ENCODE data around the gene TFPI2.

Gene TFPI2

DNA sequence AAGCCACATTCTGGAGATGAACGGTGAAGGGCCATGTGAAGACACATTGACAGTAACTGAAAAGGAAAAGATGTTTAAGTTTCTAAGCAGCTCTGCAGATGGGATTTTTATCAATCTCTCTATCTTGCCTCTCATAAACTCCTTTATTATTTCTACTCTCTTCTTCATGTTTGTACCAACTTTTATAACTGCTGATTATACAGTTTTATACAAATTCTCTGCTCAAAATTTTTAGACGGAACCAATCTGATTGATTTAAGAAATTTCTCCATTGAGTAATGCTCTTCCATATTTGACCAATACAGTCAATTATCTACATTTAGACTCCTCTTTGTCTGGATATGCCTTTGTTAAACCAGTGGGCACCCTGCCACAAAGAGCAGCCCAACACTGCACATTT lies 31.7 kb downstream of the TFPI2 start:
- DNase-seq = no peak

DNA sequence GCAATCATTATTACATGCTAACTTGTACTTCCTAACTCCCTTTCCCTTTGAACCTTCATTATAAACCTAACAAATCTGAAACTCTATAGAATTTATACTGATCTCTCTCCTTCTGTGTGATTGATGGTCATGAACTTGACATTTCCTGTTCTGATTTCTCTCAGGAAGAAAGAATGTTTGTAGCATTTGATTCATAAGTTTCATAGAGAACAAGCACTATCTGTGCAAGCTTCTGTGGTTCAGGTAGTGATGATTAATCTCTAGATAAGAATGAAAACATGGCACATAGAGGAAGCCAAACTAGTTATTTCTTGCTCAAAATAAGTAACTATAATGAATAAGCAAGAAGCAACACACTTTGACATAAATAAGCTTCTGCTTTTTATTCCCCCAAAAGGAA lies 34.2 kb downstream of the TFPI2 start:
- DNase-seq = no peak

DNA sequence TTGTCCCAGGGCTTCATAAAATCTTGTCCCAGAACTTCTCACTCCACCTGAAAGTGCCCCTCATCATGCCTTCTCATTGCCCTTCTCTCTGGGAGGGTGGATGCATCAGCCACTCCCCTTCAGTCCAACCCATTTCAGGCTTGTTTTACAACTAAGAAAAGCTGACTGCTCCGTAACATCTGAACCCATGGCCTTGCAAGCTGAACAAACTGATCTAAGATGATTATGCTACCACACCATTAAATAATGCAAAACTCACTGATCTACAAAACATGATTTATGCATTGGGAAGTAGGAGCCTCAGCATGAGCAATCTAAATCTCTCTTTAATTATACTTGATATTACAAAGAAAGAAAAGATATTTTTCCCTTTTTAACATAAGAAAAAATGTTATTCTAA lies 34.8 kb downstream of the TFPI2 start:
- no peak for DNase-seq

DNA sequence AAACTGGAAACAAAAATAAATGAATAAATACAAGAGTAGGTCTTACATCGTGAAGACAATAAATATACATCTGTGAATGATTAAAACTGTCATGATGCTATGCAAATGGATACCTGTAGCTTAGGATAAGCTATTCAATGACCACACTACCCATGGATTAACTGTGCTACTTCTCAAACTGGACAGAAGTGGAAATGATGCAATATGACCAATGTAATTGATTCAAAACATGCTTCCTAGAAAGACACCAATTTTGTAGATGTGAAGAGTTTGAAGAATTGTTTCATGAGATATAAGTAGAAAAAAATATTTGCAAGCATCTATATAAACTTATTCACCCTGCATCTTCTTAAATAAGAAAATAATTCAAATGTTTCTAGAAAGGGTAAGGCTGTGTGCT lies 36.1 kb downstream of the TFPI2 start:
- DNase-seq = no peak

DNA sequence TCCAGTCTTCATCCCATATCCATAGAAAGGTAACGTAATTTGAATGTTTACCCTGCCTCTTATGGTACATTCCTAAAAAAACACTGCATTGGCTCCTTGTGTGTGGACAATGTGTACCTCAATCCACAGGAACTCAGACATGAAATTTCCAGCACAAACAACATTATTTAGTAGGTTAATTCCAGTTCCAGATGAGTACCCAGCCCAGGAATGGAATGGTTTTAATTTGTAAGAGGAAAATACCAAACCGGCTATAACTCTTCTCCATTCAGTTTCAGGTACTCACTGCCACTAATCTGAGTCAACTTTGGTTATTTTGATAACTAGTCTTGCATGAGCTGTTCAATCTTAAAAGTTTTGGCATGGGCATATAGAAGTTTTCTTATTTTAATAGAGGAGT lies 39.0 kb downstream of the TFPI2 start:
- no peak for DNase-seq

DNA sequence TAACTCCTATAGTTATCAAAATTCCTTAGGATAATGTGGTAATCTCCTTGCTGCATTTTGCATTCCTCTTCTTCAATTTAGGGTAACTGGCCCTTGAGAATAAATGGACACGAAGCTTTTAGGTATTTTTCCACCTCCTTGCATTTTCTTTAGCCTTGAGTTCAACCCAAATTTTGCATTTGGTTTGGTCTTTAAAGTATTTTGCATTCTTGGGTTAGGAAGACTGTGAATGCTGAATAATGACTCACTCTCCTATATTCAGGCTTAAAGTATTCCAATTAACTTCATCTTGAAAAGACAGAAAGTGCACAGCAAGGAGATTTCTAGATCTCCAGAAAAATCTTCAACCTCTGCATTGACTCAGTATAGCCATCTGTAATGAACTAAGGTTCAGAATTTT lies 47.3 kb downstream of the TFPI2 start:
- DNase-seq = no peak

DNA sequence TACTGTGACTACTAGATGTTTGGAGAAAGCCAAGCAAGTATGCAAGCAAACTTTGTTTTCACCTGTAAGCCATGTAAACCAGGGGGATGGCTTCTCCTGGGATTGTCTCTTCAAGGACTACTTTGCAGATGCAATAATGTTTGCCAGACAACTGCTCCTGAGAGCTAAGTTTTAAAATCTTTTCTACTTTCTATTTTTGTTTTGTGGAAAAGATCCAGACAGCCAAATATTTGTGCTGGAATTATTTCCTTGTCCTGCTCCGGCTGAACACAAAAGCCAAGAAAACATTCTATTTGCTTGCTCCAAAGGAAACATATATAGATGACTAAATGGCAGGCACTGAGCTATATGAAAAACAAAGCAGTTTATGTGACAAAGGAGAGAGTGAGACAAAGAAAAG lies 51.6 kb downstream of the TFPI2 start:
- DNase-seq = no peak

DNA sequence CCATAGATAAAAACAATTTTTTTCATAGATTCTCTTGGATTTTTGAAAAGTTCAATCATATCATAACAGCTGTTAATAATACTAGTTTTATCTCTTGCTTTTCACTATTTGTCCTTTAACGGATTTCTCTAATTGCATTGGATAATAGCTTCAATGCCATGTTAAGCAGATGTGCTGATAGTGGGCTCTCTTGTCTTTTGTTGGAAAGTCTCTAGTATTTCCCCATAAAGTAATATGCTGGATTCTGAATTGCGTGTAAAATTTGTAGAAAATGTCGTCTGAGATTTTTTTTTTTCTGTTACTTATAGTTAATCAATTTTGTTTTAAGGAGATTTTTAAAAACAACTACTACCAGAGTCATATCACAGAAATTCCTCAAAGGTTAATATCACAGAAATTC lies 53.3 kb downstream of the TFPI2 start:
- DNase-seq = no peak

DNA sequence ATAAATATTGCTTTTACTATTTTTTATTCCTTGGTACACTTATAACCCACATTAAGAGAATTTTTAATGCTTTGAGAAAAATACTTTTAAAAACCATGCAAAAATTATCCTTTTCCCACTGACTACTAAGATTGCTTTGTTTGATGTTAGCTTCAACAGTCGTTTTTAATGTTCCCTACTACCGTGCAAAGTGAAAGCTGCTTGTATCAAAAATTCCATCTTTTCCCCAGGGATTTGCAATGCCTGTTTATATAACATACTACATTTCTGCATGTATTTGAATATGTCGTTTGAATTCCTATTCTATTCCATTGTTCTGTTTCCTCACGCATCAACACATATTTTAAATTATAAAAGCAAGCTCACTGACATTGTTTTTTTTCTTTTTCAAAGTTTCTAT lies 54.4 kb downstream of the TFPI2 start:
- no peak for DNase-seq

DNA sequence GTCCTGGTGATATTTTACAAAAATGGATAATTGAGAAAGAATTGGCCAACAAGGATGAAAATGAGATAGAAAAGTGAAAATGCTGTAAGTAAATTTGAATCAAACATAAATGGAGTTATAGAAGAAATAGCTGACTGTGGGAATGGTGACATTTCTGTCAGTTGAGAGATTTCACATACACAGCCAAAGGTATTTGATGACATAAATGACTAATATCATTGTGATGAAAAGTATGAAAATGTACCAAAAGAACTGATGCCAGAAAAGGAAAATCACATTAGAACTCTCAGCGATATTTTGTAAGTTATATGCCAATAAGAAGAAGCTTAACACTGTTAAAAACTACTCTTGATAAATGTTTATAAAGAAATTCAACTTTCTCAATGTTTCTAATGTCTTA lies 54.9 kb downstream of the TFPI2 start:
- no peak for DNase-seq
